Stimulated activated CD4-positive, alpha-beta T cell treated with anti-CD3 and anti-CD28 coated beads, Interleukin-1b, Interleukin-23, amount 100 ng/mL, for 48 hours (primary cell): ENCODE results near the gene LYL1.
"Not testable (repeated sequence)": the region's sequence is repeated elsewhere in the genome, so short reads cannot be mapped to it uniquely, and the experiment has no call there.

Source experiments
- DNase-seq: peaks from one replicate; pipeline ENCODE4 v3.0.0-alpha.2; 2020

The LYL1 gene

GRCh38 chr19:13102666-13103580 is at the start of gene LYL1:
TSS of gene LYL1 (minus strand) at chr19:13102858. CDS start at chr19:13101171, 1,687 bp downstream.
- DNase-seq = peak; percentile 25

GRCh38 chr19:13151605-13152355 is 49.1 kb upstream of the LYL1 start:
- DNase-seq = peak; percentile 96

GRCh38 chr19:13150931-13151604 is 48.4 kb upstream of the LYL1 start:
- DNase-seq = peak; percentile 16

- DNase-seq = peak; percentile 92
These were observed 47.7 kb upstream of the LYL1 start, which contains the start of the genes IER2 and STX10 for GRCh38 chr19:13150187-13150930. TSS of gene IER2 (plus strand) at chr19:13150411. CDS start at chr19:13153187, 2,776 bp downstream. TSS of gene STX10 (minus strand) at chr19:13150375. CDS start at chr19:13150173, 202 bp downstream.

- peak; percentile 30 for DNase-seq
These were observed 47.0 kb upstream of the LYL1 start for GRCh38 chr19:13149628-13150186.

GRCh38 chr19:13149173-13149627 is 46.5 kb upstream of the LYL1 start:
- DNase-seq = not testable (repeated sequence)

- DNase-seq = no peak
These were observed 44.3 kb upstream of the LYL1 start for GRCh38 chr19:13146763-13147563.

- no peak for DNase-seq
These were observed 37.1 kb upstream of the LYL1 start for GRCh38 chr19:13139633-13140311.

- DNase-seq = no peak
These were observed 36.2 kb upstream of the LYL1 start for GRCh38 chr19:13138916-13139198.

GRCh38 chr19:13138171-13138915 is 35.7 kb upstream of the LYL1 start:
- no peak for DNase-seq

GRCh38 chr19:13137290-13137794 is 34.7 kb upstream of the LYL1 start:
- DNase-seq = no peak

- DNase-seq = no peak
These were observed 32.7 kb upstream of the LYL1 start for GRCh38 chr19:13135068-13136062.

- no peak for DNase-seq
These were observed 32.0 kb upstream of the LYL1 start for GRCh38 chr19:13134626-13135025.

GRCh38 chr19:13133241-13133870 is 30.7 kb upstream of the LYL1 start:
- no peak for DNase-seq

GRCh38 chr19:13132471-13133180 is 30.0 kb upstream of the LYL1 start:
- peak; percentile 82 for DNase-seq

GRCh38 chr19:13130886-13131490 is 28.3 kb upstream of the LYL1 start:
- DNase-seq = no peak

- DNase-seq = no peak
These were observed 26.7 kb upstream of the LYL1 start for GRCh38 chr19:13129384-13129783.
